Right lobe of liver (tissue), 4 donors: ENCODE measurements around the gene NUDT9.

ENCODE experiments used
- CTCF ChIP-seq, 4 donors: fragments of 200-600 bp in 3 of 4; fragments of 450-650 bp in 1 of 4; IDR thresholded peaks; one replicate each; pipeline versions ENCODE4 v1.5.1 to v1.8.0; 2016 to 2022; ENCODE audit warnings: antibody characterized with exemption in 4 of 4, mild to moderate bottlenecking in 2 of 4
- POLR2A ChIP-seq: fragments of 450-650 bp; IDR thresholded peaks from one replicate; pipeline ENCODE4 v1.6.1; 2017; ENCODE audit warnings: antibody characterized with exemption, mild to moderate bottlenecking
- donor health status: DM: no; HTN: no; CAD: no.
- donor health status: DM: no; HTN: no; CAD: no.
- donor health status: DM: no; HTN: yes; CAD: no.

- no peak for TF ChIP-seq CTCF (IDR thresholded peaks at IDR 0.05)
- no peak for TF ChIP-seq POLR2A
Observed at GRCh38 chr4:87498446-87498900, 76.1 kb downstream of the NUDT9 start.
